ENCODE data around the gene PLPPR3. TPM values are rescaled to one million over a fixed set of nuclear protein-coding genes. Genes with fewer than 3 reads are reported as not detected.

Gene PLPPR3
- total and polyA plus RNA-seq, 2 experiments from 2014 or later: 65.7 to 88.2 TPM

DNA sequence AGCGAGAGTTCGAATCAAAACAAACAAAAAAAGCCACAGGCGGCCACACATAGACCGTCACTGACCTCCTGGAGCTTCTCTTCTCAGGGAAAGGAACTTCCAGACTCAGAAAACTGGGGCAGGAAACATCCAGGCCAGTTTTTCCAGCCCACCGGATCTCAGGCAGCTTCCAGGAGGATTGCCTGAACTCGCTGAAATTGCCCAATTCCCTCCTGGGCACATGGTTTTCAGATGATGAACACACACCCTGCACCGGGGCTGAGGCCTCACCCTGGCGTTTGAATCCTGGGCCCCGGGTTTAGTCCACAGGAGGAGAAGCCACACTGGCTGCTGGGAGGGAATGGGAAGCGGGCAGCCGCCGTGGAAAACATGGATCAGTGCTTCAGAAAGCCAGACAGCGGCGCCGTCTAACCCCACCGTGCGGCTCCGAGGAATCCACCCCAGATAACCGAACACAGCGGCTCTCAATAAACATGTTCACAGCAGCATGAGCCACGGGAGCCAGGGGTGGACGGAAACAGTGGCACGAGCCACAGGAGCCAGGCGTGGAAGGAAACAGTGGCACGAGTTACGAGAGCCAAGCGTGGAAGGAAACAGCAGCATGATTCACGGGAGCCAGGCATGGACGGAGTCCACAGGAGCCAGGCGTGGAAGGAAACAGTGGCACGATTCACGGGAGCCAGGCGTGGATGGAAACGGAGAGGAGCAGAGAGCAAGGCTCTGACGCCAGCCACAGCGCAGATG lies 42.7 kb downstream of the PLPPR3 start:
- Histone ChIP-seq H3K27me3 (no peaks in the 10 kb centered on the region), H3K4me1 (ENCODE audit: low read depth) (peaks cover 6% of the 10 kb centered on the region), H3K27ac (no peak overlapping the region), H3K36me3 (no peaks in the 10 kb centered on the region), H3K4me3 (no peak overlapping the region), H3K9me3 (ENCODE audit: low read depth) (no peaks in the 10 kb centered on the region)
- DNase-seq (ENCODE audit: low read depth in 1 of 2, low spot score in 1 of 2): peak in 1 of 2 donors; percentile 98
- TF ChIP-seq, protein P1, sequence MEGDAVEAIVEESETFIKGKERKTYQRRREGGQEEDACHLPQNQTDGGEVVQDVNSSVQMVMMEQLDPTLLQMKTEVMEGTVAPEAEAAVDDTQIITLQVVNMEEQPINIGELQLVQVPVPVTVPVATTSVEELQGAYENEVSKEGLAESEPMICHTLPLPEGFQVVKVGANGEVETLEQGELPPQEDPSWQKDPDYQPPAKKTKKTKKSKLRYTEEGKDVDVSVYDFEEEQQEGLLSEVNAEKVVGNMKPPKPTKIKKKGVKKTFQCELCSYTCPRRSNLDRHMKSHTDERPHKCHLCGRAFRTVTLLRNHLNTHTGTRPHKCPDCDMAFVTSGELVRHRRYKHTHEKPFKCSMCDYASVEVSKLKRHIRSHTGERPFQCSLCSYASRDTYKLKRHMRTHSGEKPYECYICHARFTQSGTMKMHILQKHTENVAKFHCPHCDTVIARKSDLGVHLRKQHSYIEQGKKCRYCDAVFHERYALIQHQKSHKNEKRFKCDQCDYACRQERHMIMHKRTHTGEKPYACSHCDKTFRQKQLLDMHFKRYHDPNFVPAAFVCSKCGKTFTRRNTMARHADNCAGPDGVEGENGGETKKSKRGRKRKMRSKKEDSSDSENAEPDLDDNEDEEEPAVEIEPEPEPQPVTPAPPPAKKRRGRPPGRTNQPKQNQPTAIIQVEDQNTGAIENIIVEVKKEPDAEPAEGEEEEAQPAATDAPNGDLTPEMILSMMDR (IDR thresholded peaks at IDR 0.05; ENCODE audit: low read depth, low read length): peak; percentile 2

DNA sequence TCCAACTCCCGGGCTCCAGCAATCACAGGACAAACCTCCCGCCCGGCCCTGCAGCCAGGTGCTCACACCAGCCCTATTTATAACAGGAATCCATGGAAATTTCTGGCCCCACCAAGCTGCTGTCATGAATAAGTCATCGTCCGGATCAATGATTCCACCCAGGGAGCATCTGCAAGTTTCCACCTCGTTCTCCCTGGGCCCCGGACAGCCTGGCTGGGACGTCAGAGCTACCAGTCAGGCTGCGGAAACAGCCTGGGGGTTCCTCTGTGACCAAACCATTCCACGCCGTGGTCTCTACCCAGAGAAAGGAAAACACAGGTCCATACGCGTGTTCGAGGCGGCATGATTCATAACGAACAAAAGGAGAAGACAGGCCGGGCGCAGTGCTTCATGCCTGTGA lies 45.2 kb downstream of the PLPPR3 start:
- no peaks in the 10 kb centered on the region for H3K4me1 ChIP-seq (ENCODE audit: low read depth)
- H3K36me3 ChIP-seq: no peaks in the 10 kb centered on the region
- TF ChIP-seq, protein P1 (IDR thresholded peaks at IDR 0.05; ENCODE audit: low read depth, low read length): no peak
- DNase-seq (ENCODE audit: low read depth in 1 of 2, low spot score in 1 of 2): no peak
- H3K27ac ChIP-seq: no peak overlapping the region
- H3K4me3 ChIP-seq: no peak overlapping the region
- H3K9me3 ChIP-seq (ENCODE audit: low read depth): no peaks in the 10 kb centered on the region
- H3K27me3 ChIP-seq: no peaks in the 10 kb centered on the region

DNA sequence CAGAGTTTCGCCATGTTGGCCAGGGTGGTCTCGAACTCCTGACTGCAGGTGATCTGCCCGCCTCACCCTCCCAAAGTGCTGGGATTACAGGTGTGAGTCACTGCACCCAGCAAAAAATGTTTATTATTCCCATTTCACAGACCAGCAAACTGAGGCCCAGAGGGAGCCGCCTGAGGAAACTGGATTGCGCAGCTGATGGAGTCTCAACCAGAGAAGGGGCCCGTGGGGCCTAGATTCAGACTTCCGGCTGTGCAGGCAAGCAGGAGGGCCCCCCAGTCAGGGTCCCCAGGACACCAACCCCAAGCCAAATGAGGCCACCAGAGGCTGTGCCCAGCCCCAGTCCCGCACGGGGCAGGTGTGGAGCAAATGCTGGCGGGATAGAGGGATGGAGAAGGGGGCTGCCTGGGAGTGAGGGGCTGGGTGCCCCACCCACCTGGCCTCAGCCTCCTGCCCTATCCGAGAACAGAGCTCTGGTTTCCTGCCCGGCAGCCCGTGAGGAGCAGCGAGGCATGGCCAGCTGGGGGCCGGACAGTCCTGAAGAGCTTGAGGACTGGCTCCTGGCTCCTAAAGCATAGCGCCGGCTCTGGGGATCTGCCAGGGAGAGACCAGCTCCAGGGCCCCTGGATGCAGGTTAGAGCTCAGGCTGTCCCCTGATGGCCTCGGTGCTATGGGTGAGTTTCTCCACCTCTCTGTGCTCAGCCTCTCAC lies 48.9 kb downstream of the PLPPR3 start:
- no peaks in the 10 kb centered on the region for H3K4me1 ChIP-seq (ENCODE audit: low read depth)
- no peaks in the 10 kb centered on the region for H3K27me3 ChIP-seq
- H3K36me3 ChIP-seq: no peaks in the 10 kb centered on the region
- TF ChIP-seq, protein P1 (IDR thresholded peaks at IDR 0.05; ENCODE audit: low read depth, low read length): no peak
- H3K4me3 ChIP-seq: no peak overlapping the region
- DNase-seq (ENCODE audit: low read depth in 1 of 2, low spot score in 1 of 2): peak in 1 of 2 donors; percentile 28
- no peaks in the 10 kb centered on the region for H3K9me3 ChIP-seq (ENCODE audit: low read depth)
- H3K27ac ChIP-seq: no peak overlapping the region

DNA sequence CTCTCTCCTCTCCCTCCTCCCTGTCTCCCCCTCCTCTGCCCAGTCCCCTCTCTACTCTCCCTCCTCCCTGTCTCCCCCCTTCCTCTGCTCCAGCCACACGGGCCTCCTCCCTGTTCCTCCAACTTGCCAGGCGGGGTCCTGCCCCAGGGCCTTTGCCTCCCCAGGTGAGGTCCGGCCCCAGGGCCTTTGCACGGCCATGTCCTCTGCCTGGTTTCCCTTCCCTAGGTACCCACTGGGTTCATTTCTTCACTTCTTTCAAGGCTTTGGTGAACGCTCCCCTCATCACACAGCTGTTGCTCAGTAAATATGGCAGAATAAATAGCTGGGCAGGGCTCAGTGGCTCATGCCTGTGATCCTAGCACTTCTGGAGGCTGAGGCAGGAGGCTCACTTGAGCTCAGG lies 49.7 kb downstream of the PLPPR3 start:
- Histone ChIP-seq H3K4me3 (no peak overlapping the region), H3K27me3 (no peaks in the 10 kb centered on the region), H3K36me3 (no peaks in the 10 kb centered on the region), H3K4me1 (ENCODE audit: low read depth) (no peaks in the 10 kb centered on the region), H3K27ac (no peak overlapping the region), H3K9me3 (ENCODE audit: low read depth) (no peaks in the 10 kb centered on the region)
- no peak for DNase-seq (ENCODE audit: low read depth in 1 of 2, low spot score in 1 of 2)
- TF ChIP-seq, protein P1 (IDR thresholded peaks at IDR 0.05; ENCODE audit: low read depth, low read length): no peak

DNA sequence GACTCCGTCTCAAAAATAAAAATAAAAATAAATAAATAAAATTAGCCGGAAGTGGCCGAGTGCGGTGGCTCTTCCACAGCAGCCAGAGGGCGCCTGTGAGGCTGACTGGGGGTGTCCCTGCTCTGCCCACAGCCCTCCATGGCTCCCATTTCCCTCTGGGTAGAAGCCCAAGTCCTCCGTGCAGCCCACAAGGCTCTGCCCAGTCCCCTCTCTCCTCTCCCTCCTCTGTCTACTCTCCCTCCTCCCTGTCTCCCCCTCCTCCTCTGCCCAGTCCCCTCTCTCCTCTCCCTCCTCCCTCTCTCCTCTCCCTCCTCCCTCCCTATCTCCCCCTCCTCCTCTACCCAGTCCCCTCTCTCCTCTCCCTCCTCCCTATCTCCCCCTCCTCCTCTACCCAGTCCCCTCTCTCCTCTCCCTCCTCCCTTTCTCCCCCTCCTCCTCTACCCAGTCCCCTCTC lies 50.4 kb downstream of the PLPPR3 start:
- Histone ChIP-seq H3K4me1 (ENCODE audit: low read depth) (no peaks in the 10 kb centered on the region), H3K9me3 (ENCODE audit: low read depth) (no peaks in the 10 kb centered on the region), H3K27ac (no peak overlapping the region), H3K36me3 (no peaks in the 10 kb centered on the region), H3K27me3 (no peaks in the 10 kb centered on the region), H3K4me3 (no peak overlapping the region)
- TF ChIP-seq, protein P1 (IDR thresholded peaks at IDR 0.05; ENCODE audit: low read depth, low read length): peak; percentile 55
- peak; percentile 60 to 73 for DNase-seq (ENCODE audit: low read depth in 1 of 2, low spot score in 1 of 2)

Data from cardiac muscle cell (in vitro differentiated cells and primary cell).